ENCODE measurements around the gene SPI1. TPM values are rescaled to one million over a fixed set of nuclear protein-coding genes. Genes with fewer than 3 reads are reported as not detected.
"Not testable (repeated sequence)": the region's sequence is repeated elsewhere in the genome, so short reads cannot be mapped to it uniquely, and the experiment has no call there.

The SPI1 gene
- total and polyA plus RNA-seq, 4 donors: 6.3 to 56.0 (median 39.4) TPM

DNA sequence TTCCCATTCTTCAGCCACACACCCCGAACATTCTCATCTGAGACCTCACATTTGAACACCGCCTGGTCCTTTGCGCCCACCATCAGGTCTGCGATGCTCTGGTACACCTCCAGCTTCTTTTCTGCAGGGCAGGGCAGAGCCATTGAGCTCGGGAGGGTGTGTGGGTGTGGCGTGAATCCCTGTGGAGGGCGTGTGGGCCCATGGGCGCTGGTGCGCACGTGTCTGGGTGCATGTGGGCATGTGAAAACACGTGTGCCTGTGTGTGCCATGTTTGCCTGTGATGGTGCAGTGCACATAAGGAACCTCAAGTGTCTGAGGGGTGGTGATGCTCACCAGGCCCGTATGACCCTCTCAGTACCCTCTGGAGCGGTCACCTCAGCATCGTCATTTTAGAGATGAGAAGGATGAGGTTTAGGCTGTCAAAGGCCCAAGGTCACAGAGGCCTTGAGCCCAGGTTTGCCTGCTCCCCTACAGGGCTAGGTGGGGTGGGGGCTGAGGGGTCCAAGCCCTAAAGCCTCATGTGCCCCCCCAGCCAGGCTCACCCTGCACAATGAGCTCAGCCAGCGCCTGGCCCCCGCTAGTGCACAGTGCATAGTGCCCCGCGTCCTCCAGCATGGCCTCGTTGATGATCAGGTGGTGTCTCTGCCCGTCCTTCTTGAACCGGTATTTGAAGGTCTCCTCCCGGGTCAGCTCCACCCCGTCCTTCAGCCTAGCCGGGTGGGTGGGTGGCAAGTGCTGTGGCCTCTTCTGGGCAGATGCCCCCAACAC is 36.1 kb downstream of the SPI1 start:
- DNase-seq: peak in 1 of 2 donors; percentile 35
- ATAC-seq (ENCODE audit: low FRiP score): no peak
- Histone ChIP-seq H3K36me3 (ENCODE audit: control insufficient read depth in 1 of 2, insufficient read depth in 2 of 2, low read length in 1 of 2) (no peaks in the 10 kb centered on the region), H3K4me3 (ENCODE audit: low read length in 2 of 2) (no peak overlapping the region), H3K27me3 (ENCODE audit: control insufficient read depth in 1 of 2, insufficient read depth in 2 of 2, low read length in 1 of 2) (no peaks in the 10 kb centered on the region), H3K4me1 (ENCODE audit: control insufficient read depth in 1 of 2, insufficient read depth in 2 of 2, low read length in 2 of 2) (no peaks in the 10 kb centered on the region), H3K9me3 (ENCODE audit: control insufficient read depth, low read length) (no peaks in the 10 kb centered on the region), H3K27ac (ENCODE audit: low read depth in 1 of 2, low read length in 2 of 2) (no peak overlapping the region)
- intact Hi-C loops (cut with DNase I): no loop called here
- WGBS, 2 donors: 90 to 92% methylated on average over 24 of the region's 24 CpGs

DNA sequence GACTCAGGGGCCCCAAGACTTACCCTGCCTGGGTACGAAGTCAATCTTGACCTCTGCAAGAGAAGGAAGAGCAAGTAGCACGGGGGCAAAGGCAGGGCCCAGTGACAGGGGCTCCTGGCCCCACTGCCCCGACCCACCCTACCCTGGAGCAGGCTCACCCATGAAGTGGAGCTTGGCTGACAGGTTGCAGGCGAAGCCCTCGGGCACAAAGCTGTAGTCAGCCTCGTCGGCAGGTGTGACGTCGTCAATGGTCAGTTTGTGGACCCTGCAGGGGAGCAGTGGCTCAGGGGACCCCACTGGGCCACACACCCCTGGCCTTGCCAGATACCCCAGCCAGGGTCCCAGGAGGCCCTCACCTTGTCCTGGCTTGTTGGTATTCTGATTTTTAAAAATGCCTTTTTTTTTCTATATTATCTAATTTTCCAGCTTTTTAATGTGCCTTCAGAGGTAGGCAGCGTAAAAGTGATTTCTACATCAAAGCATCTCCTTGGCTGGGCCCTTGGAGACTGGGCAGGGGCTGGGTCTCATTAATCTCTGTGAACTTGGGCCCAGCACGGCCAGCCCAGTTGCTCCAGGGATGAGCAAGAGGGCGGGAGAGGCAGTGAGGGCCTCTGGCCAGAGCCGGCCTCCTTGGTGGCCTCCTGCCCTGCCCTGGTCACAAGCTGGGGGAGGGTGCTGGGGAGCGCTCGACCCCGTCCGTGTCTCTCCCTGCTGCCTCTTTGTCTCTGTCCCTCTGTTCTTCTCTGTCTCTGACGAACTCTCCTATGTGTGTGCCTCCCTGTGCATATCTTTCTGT is 37.2 kb downstream of the SPI1 start:
- Histone ChIP-seq H3K9me3 (ENCODE audit: control insufficient read depth, low read length) (no peaks in the 10 kb centered on the region), H3K4me1 (ENCODE audit: control insufficient read depth in 1 of 2, insufficient read depth in 2 of 2, low read length in 2 of 2) (no peaks in the 10 kb centered on the region), H3K27me3 (ENCODE audit: control insufficient read depth in 1 of 2, insufficient read depth in 2 of 2, low read length in 1 of 2) (no peaks in the 10 kb centered on the region), H3K36me3 (ENCODE audit: control insufficient read depth in 1 of 2, insufficient read depth in 2 of 2, low read length in 1 of 2) (no peaks in the 10 kb centered on the region), H3K27ac (ENCODE audit: low read depth in 1 of 2, low read length in 2 of 2) (no peak overlapping the region), H3K4me3 (ENCODE audit: low read length in 2 of 2) (no peak overlapping the region)
- 73 to 77% methylated on average over 18 of the region's 18 CpGs for WGBS, 2 donors
- ATAC-seq (ENCODE audit: low FRiP score): peak; percentile 13
- peak in 1 of 2 donors; percentile 41 for DNase-seq
- intact Hi-C loops (cut with DNase I): no loop called here

DNA sequence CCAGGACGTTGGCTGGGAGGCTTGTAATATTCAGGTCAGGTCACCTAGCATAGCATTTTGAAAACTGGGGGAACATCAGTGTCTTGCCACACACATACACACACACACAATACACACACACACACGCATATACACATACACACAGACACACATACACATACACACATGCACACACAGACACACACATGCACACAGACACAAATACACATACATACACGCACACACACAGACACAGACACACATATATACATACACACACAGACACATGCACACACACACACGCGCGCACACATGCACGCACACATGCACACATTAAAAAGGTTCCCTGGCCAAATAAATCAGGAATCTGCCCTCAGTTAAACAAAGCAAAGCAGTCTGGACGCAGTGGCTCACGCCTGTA is 38.3 kb downstream of the SPI1 start:
- 71 to 79% methylated on average over 9 of the region's 9 CpGs for WGBS, 2 donors
- Histone ChIP-seq H3K4me3 (ENCODE audit: low read length in 2 of 2) (no peak overlapping the region), H3K4me1 (ENCODE audit: control insufficient read depth in 1 of 2, insufficient read depth in 2 of 2, low read length in 2 of 2) (no peaks in the 10 kb centered on the region), H3K9me3 (ENCODE audit: control insufficient read depth, low read length) (no peaks in the 10 kb centered on the region), H3K27ac (ENCODE audit: low read depth in 1 of 2, low read length in 2 of 2) (no peak overlapping the region), H3K36me3 (ENCODE audit: control insufficient read depth in 1 of 2, insufficient read depth in 2 of 2, low read length in 1 of 2) (no peaks in the 10 kb centered on the region), H3K27me3 (ENCODE audit: control insufficient read depth in 1 of 2, insufficient read depth in 2 of 2, low read length in 1 of 2) (no peaks in the 10 kb centered on the region)
- intact Hi-C loops (cut with DNase I): no loop called here
- ATAC-seq (ENCODE audit: low FRiP score) (no peak), DNase-seq (no peak)

DNA sequence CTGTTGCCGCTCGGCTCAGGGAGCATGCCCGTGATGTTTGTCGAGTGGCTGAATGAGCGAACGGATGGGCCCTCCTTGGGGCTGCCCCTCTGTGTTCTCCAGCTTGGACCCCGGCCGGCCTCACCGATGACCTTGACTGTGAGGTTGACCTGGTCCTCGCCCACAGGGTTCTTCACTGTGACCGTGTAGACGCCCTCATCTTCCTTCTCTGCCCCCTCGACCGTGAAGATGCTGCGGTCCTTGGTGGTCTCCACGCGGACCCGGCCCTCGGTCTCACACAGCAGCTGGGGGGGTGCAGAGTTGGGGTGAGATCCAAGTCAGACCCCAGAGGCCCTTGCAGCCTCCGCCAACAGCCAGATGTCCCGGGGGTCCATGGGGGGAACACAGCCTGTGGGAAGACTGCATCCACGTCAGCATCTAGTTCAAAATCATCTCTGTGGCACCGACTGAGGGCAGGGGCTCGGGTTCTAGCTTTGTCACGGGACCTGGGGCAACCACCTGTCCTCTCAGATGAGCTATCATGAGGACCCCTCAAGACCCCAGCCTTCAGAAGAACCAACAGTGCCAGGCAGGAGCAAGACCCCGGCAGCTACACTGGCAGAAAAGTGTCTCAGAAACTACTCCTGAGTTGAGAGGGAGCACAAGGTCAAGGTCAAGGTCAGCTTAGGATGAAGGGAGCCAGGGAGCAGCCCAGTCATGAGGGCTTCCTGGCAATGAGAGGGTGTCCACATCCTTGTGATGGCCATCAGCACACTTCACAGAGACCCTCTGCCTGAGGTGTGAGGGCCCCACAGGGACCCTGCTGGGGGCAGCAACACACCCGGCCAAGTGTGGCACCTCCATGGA is 39.7 kb downstream of the SPI1 start:
- H3K4me3 ChIP-seq (ENCODE audit: low read length in 2 of 2): no peak overlapping the region
- ATAC-seq (ENCODE audit: low FRiP score): no peak
- DNase-seq: peak in 1 of 2 donors; percentile 45
- no peaks in the 10 kb centered on the region for H3K4me1 ChIP-seq (ENCODE audit: control insufficient read depth in 1 of 2, insufficient read depth in 2 of 2, low read length in 2 of 2)
- H3K36me3 ChIP-seq (ENCODE audit: control insufficient read depth in 1 of 2, insufficient read depth in 2 of 2, low read length in 1 of 2): no peaks in the 10 kb centered on the region
- 91% methylated on average over 27 of the region's 27 CpGs for WGBS, 2 donors
- H3K27ac ChIP-seq (ENCODE audit: low read depth in 1 of 2, low read length in 2 of 2): no peak overlapping the region
- no peaks in the 10 kb centered on the region for H3K27me3 ChIP-seq (ENCODE audit: control insufficient read depth in 1 of 2, insufficient read depth in 2 of 2, low read length in 1 of 2)
- H3K9me3 ChIP-seq (ENCODE audit: control insufficient read depth, low read length): no peaks in the 10 kb centered on the region
- intact Hi-C loops (cut with DNase I): no loop called here

DNA sequence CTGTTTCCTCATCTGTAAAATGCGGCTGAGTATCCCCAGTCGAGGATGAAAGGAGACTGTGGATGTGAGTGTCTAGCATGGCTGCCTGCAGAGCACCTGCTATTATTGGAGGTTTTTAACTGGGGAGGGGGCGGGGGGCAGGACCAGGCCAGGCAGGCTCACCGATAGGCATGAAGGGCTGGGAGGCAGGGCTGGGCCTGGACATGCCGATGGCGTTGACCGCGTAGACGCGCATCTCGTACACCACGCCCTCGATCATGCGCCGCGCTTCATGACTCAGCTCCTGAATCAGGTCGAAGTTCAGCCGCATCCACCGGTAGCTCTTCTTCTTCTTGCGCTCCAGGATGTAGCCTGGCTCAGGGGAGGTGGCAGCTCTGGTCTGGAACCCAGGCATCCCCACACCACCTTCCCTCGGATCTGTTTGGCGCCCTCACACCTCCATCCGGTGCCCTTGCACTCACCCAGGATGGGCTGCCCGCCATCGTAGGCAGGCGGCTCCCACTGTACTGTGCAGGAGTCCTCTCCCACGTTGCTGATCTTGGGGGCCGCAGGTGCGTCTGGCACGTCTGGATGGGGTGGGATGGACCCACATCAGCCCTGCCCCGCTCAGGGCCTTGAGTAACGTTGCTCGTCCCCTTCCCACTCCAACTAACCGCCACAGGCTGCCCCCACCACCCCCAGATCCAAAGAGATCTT is 41.0 kb downstream of the SPI1 start:
- Histone ChIP-seq H3K4me3 (ENCODE audit: low read length in 2 of 2) (no peak overlapping the region), H3K4me1 (ENCODE audit: control insufficient read depth in 1 of 2, insufficient read depth in 2 of 2, low read length in 2 of 2) (no peaks in the 10 kb centered on the region), H3K9me3 (ENCODE audit: control insufficient read depth, low read length) (no peaks in the 10 kb centered on the region), H3K27me3 (ENCODE audit: control insufficient read depth in 1 of 2, insufficient read depth in 2 of 2, low read length in 1 of 2) (no peaks in the 10 kb centered on the region), H3K36me3 (ENCODE audit: control insufficient read depth in 1 of 2, insufficient read depth in 2 of 2, low read length in 1 of 2) (no peaks in the 10 kb centered on the region), H3K27ac (ENCODE audit: low read depth in 1 of 2, low read length in 2 of 2) (no peak overlapping the region)
- DNase-seq (peak in 1 of 2 donors; percentile 38), ATAC-seq (ENCODE audit: low FRiP score) (no peak)
- WGBS, 2 donors: 87 to 91% methylated on average over 34 of the region's 34 CpGs
- intact Hi-C loops (cut with DNase I): no loop called here

DNA sequence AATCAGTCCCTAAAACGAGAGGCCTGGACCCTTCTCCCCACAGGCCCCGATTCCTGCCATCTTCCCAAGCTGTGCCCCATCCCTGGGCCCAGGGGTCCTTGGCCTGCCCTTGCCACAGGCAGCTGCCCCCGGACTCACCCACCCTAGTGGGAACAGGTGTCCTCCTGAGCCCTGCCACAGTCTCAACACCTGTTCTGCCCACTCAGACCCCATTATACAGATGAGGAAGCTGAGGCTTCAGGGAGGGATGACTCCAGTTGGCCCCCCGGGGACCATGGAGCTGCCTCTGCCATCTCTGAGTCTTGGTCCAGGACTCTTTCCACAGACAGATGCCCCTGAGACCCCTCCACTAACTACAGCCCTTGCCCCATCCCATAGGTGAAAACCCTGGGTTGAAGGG is 41.8 kb downstream of the SPI1 start:
- Histone ChIP-seq H3K36me3 (ENCODE audit: control insufficient read depth in 1 of 2, insufficient read depth in 2 of 2, low read length in 1 of 2) (no peaks in the 10 kb centered on the region), H3K27ac (ENCODE audit: low read depth in 1 of 2, low read length in 2 of 2) (no peak overlapping the region), H3K27me3 (ENCODE audit: control insufficient read depth in 1 of 2, insufficient read depth in 2 of 2, low read length in 1 of 2) (no peaks in the 10 kb centered on the region), H3K4me3 (ENCODE audit: low read length in 2 of 2) (no peak overlapping the region), H3K4me1 (ENCODE audit: control insufficient read depth in 1 of 2, insufficient read depth in 2 of 2, low read length in 2 of 2) (no peaks in the 10 kb centered on the region), H3K9me3 (ENCODE audit: control insufficient read depth, low read length) (no peaks in the 10 kb centered on the region)
- ATAC-seq (ENCODE audit: low FRiP score): no peak
- intact Hi-C loops (cut with DNase I): no loop called here
- WGBS, 2 donors: 85 to 93% methylated on average over 4 of the region's 4 CpGs
- peak in 1 of 2 donors; percentile 32 for DNase-seq

DNA sequence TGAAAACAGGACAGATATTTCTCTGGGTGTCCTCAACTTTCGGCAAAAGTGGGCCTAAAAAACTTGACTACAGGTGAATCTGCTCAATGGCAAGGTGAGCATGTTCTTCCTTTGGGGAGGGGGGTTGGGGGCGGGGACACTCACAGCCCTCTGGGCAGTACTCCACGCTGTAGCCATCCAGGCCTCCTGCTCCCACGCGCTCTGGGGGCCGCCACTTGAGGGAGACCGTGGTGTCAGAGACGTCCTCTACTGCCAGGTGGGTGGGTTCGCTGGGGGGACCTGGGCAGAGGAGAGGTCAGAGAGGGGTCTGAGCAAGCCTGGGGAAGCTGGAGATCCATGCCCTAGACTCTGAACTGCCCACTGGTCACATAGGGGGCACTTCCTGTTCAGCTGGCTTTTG is 42.6 kb downstream of the SPI1 start:
- H3K4me3 ChIP-seq (ENCODE audit: low read length in 2 of 2): no peak overlapping the region
- intact Hi-C loops (cut with DNase I): no loop called here
- H3K9me3 ChIP-seq (ENCODE audit: control insufficient read depth, low read length): no peaks in the 10 kb centered on the region
- H3K27me3 ChIP-seq (ENCODE audit: control insufficient read depth in 1 of 2, insufficient read depth in 2 of 2, low read length in 1 of 2): no peaks in the 10 kb centered on the region
- DNase-seq (no peak), ATAC-seq (ENCODE audit: low FRiP score) (no peak)
- no peak overlapping the region for H3K27ac ChIP-seq (ENCODE audit: low read depth in 1 of 2, low read length in 2 of 2)
- no peaks in the 10 kb centered on the region for H3K4me1 ChIP-seq (ENCODE audit: control insufficient read depth in 1 of 2, insufficient read depth in 2 of 2, low read length in 2 of 2)
- no peaks in the 10 kb centered on the region for H3K36me3 ChIP-seq (ENCODE audit: control insufficient read depth in 1 of 2, insufficient read depth in 2 of 2, low read length in 1 of 2)
- 80 to 86% methylated on average over 9 of the region's 9 CpGs for WGBS, 2 donors

DNA sequence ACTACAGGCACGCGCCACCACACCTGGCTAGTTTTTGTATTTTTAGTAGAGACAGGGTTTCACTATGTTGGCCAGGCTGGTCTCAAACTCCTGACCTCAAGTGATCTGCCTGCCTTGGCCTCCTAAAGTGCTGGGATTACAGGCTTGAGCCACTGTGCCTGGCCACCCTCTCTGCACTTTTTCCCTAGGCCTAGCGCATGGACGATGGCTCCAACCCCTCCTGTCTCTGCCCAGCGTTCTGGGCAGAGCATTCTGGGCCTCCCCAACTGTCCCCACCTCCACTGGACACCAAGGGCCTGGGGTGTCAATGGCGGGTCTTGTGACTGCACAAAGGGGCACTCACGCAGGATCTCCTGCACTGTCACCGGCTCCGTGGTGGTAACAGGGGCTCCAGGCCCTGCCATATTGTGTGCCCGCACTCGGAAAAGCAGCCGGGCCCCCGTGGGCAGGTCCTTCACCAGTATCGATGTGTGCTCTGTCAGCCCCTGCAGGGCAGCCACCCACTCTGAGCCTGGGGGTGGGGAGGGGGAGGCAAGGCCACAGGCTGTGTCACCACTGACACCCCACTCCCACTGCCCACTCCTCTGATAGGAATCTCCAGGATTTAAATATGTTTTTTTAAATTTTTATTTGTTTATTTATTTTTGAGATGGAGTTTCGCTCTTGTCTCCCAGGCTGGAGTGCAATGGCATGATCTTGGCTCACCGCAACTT is 43.5 kb downstream of the SPI1 start:
- WGBS, 2 donors: 95 to 96% methylated on average over 16 of the region's 16 CpGs
- H3K27me3 ChIP-seq (ENCODE audit: control insufficient read depth in 1 of 2, insufficient read depth in 2 of 2, low read length in 1 of 2); H3K4me1 ChIP-seq (ENCODE audit: control insufficient read depth in 1 of 2, insufficient read depth in 2 of 2, low read length in 2 of 2); intact Hi-C loops (cut with DNase I); H3K9me3 ChIP-seq (ENCODE audit: control insufficient read depth, low read length); H3K27ac ChIP-seq (ENCODE audit: low read depth in 1 of 2, low read length in 2 of 2); ATAC-seq (ENCODE audit: low FRiP score); DNase-seq; H3K36me3 ChIP-seq (ENCODE audit: control insufficient read depth in 1 of 2, insufficient read depth in 2 of 2, low read length in 1 of 2); H3K4me3 ChIP-seq (ENCODE audit: low read length in 2 of 2): not testable (repeated sequence)
